ENCODE data around the gene PACS1. TPM values are rescaled to one million over a fixed set of nuclear protein-coding genes. Genes with fewer than 3 reads are reported as not detected.

Gene PACS1
- total and polyA plus RNA-seq, 9 donors, result 22.4 to 92.9 (median 73.9) TPM

DNA sequence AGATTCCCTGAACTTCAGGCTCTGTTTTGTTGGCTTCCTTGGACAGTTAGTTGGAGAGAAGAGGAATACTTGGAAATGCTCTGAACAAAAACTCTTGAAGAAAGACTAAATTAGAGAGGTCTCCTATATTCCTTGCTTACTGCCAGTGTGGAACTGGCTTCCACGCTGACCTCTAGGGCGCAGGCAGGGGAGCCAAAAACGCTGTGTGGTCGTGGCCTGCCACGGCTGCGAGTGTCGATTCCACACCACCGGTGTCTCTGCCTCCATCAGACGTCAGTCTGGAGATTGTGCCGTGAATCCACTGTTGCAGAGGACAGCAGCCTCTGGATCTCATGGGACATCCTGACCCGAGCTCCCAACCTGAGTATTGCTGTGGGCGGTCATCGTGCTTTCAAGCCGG lies 160.9 kb downstream of the PACS1 start:
- Histone ChIP-seq H3K4me3 (no peak overlapping the region), H3K9me3 (no peaks in the 10 kb centered on the region), H3K27me3 (no peaks in the 10 kb centered on the region), H3K4me1 (ENCODE audit: insufficient read depth) (no peaks in the 10 kb centered on the region), H3K36me3 (no peaks in the 10 kb centered on the region), H3K27ac (no peak overlapping the region)
- intact Hi-C loops (cut with DNase I), result no loop called here
- TF ChIP-seq EP300 (IDR thresholded peaks at IDR 0.05), result no peak
- TF ChIP-seq POLR2A (IDR thresholded peaks at IDR 0.05), result no peak
- 87 to 88% (median 87%) methylated on average over 14 of the region's 14 CpGs for WGBS, 3 donors
- DNase-seq, result no peak

DNA sequence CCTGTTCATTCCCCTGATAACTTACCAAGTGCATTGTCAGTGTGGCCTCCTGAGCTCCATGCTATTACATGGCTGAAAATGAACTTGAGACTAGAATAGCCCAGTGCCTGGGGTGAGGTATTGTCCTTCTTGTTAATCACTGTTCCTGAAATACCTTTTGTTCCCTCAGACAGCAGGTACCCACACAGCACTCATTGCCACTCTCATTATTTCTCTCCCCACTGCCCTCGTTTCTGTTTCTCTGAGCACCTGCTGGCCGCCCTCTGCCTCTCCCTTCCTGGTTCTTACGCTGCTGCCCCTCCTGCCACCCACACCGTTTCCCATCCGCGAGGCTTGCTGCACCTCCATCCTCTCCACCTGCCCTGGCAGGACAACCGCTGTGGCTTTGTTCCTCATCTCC lies 161.5 kb downstream of the PACS1 start:
- intact Hi-C loops (cut with DNase I), result no loop called here
- Histone ChIP-seq H3K9me3 (no peaks in the 10 kb centered on the region), H3K4me1 (ENCODE audit: insufficient read depth) (no peaks in the 10 kb centered on the region), H3K27ac (no peak overlapping the region), H3K27me3 (no peaks in the 10 kb centered on the region), H3K36me3 (no peaks in the 10 kb centered on the region), H3K4me3 (no peak overlapping the region)
- no peak for DNase-seq
- TF ChIP-seq EP300 (IDR thresholded peaks at IDR 0.05) (no peak), POLR2A (IDR thresholded peaks at IDR 0.05) (no peak)
- TF ChIP-seq, protein P1, sequence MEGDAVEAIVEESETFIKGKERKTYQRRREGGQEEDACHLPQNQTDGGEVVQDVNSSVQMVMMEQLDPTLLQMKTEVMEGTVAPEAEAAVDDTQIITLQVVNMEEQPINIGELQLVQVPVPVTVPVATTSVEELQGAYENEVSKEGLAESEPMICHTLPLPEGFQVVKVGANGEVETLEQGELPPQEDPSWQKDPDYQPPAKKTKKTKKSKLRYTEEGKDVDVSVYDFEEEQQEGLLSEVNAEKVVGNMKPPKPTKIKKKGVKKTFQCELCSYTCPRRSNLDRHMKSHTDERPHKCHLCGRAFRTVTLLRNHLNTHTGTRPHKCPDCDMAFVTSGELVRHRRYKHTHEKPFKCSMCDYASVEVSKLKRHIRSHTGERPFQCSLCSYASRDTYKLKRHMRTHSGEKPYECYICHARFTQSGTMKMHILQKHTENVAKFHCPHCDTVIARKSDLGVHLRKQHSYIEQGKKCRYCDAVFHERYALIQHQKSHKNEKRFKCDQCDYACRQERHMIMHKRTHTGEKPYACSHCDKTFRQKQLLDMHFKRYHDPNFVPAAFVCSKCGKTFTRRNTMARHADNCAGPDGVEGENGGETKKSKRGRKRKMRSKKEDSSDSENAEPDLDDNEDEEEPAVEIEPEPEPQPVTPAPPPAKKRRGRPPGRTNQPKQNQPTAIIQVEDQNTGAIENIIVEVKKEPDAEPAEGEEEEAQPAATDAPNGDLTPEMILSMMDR (IDR thresholded peaks at IDR 0.05), result no peak
- 87 to 93% (median 88%) methylated on average over 7 of the region's 7 CpGs for WGBS, 3 donors

DNA sequence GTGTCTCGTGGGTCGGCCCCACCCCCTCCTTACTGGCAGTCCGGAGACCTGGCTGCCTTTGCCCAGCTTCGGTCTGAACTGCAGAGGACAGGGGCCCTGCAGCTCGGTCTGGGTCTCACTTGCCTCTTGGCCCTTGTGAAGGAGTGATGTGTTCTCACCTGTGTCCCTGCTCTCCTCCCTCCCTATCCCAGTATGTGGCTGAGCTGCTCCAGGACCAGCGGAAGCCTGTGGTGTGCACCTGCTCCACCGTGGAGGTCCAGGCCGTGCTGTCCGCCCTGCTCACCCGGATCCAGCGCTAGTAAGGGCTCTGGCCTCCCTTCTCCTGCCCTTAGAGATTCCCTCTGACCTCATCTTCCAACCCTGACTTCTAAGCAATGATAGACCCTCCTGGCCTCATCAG lies 162.7 kb downstream of the PACS1 start:
- H3K27ac ChIP-seq, result no peak overlapping the region

DNA sequence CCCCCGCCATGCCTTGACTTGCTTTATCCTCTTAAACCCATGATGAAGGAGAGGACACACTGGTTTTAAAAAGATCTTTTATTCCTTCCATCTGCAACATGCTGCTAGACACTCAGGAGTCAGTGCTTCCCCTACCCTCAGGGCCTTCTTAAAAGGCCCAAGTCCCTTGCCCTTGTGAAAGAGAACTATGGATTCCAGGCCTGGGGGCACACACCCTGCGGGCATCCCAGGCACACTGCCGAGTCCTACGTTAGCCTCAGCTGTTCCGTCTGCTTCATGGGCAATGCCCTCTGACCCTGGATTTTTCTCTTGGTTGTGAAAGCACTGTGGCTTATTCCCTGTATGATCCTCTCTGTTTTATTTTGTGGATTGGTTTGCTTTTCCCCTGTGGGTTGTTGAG lies 163.2 kb downstream of the PACS1 start:
- TF ChIP-seq, protein P1 (IDR thresholded peaks at IDR 0.05), result no peak
- TF ChIP-seq EP300 (IDR thresholded peaks at IDR 0.05) (no peak), POLR2A (IDR thresholded peaks at IDR 0.05) (no peak)
- intact Hi-C loops (cut with DNase I), result no loop called here
- Histone ChIP-seq H3K9me3 (no peaks in the 10 kb centered on the region), H3K27ac (no peak overlapping the region), H3K4me1 (ENCODE audit: insufficient read depth) (no peaks in the 10 kb centered on the region), H3K36me3 (no peaks in the 10 kb centered on the region), H3K4me3 (no peak overlapping the region), H3K27me3 (no peaks in the 10 kb centered on the region)
- no peak for DNase-seq
- 85 to 91% (median 87%) methylated on average over 5 of the region's 5 CpGs for WGBS, 3 donors

More for the DNA sequence above, 162.7 kb downstream of the PACS1 start:
- no peaks in the 10 kb centered on the region for H3K27me3 ChIP-seq
- H3K4me1 ChIP-seq (ENCODE audit: insufficient read depth), result no peaks in the 10 kb centered on the region
- TF ChIP-seq POLR2A (IDR thresholded peaks at IDR 0.05) (no peak), EP300 (IDR thresholded peaks at IDR 0.05) (no peak)
- TF ChIP-seq, protein P1 (IDR thresholded peaks at IDR 0.05), result no peak
- DNase-seq, result no peak
- H3K4me3 ChIP-seq, result no peak overlapping the region
- 82 to 89% (median 85%) methylated on average over 11 of the region's 11 CpGs for WGBS, 3 donors
- no peaks in the 10 kb centered on the region for H3K9me3 ChIP-seq
- H3K36me3 ChIP-seq, result no peaks in the 10 kb centered on the region
- intact Hi-C loops (cut with DNase I), result no loop called here

DNA sequence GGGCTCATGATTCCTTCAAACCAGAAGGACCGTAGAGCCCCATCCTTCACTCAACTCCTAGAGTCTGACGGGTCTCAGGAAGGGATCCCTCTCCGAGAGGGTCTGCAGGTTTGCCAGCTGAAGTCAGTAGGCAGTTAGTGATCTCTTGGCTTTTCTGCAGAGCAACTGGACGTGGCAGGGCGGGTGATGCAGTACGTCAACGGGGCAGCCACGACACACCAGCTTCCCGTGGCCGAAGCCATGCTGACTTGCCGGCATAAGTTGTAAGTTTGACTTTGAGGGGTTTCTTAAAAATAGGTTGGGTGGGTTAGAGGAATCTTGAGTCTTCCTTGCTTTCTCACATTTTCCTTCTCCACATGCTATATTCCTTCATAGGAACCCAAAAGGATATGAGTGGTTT lies 165.1 kb downstream of the PACS1 start:
- DNase-seq, result no peak
- Histone ChIP-seq H3K4me3 (no peak overlapping the region), H3K27ac (no peak overlapping the region), H3K36me3 (no peaks in the 10 kb centered on the region), H3K9me3 (no peaks in the 10 kb centered on the region), H3K27me3 (no peaks in the 10 kb centered on the region), H3K4me1 (ENCODE audit: insufficient read depth) (no peaks in the 10 kb centered on the region)
- 91 to 93% (median 92%) methylated on average over 11 of the region's 11 CpGs for WGBS, 3 donors
- no peak for TF ChIP-seq POLR2A (IDR thresholded peaks at IDR 0.05)
- no peak for TF ChIP-seq EP300 (IDR thresholded peaks at IDR 0.05)
- TF ChIP-seq, protein P1 (IDR thresholded peaks at IDR 0.05), result no peak
- intact Hi-C loops (cut with DNase I), result loop anchor here in 1 of 4 donors (5.0 kb wide), 1 partner anchor 612 kb away; no protein-coding TSS in a partner anchor

All from ovary (tissue), 9 donors.